ENCODE data around the gene ARMC6. TPM values are rescaled to one million over a fixed set of nuclear protein-coding genes. Genes with fewer than 3 reads are reported as not detected.
"Not testable (repeated sequence)": the region's sequence is repeated elsewhere in the genome, so short reads cannot be mapped to it uniquely, and the experiment has no call there.

Gene ARMC6
- polyA plus RNA-seq, 1 experiment = 31.5 TPM

- POLR2A ChIA-PET = interaction anchor here (0.7 kb wide), 1 partner anchor 1597 kb away, joined by 3 read pairs; no protein-coding TSS in a partner anchor
- Histone ChIP-seq H3K36me3 (ENCODE audit: control insufficient read depth, insufficient read depth, low read length) (no peaks in the 10 kb centered on the region), H3K27me3 (ENCODE audit: control insufficient read depth, insufficient read depth, low read length) (no peaks in the 10 kb centered on the region), H3K4me3 (ENCODE audit: low read depth, low read length) (peak overlapping the region; percentile 41)
- DNase-seq (ENCODE audit: low read depth) = no peak
- TF ChIP-seq CTCF (IDR thresholded peaks at IDR 0.05; ENCODE audit: insufficient read depth, low read depth, low read length) = no peak
- CTCF ChIA-PET = no interaction called here
Measured at GRCh38 chr19:19105365-19106055, 72.1 kb downstream of the ARMC6 start.

GRCh38 chr19:19106056-19106551 lies 72.7 kb downstream of the ARMC6 start:
- no peak for DNase-seq (ENCODE audit: low read depth)
- CTCF ChIA-PET = no interaction called here
- POLR2A ChIA-PET = no interaction called here
- Histone ChIP-seq H3K27me3 (ENCODE audit: control insufficient read depth, insufficient read depth, low read length) (no peaks in the 10 kb centered on the region), H3K36me3 (ENCODE audit: control insufficient read depth, insufficient read depth, low read length) (no peaks in the 10 kb centered on the region), H3K4me3 (ENCODE audit: low read depth, low read length) (peak overlapping the region; percentile 41)
- TF ChIP-seq CTCF (IDR thresholded peaks at IDR 0.05; ENCODE audit: insufficient read depth, low read depth, low read length) = no peak

GRCh38 chr19:19106938-19107337 lies 73.5 kb downstream of the ARMC6 start:
- CTCF ChIA-PET = interaction anchor here (1.3 to 1.5 kb wide), 2 partner anchors 9 to 53 kb away, joined by 3 read pairs; no protein-coding TSS in a partner anchor

GRCh38 chr19:19107654-19108053 lies 74.3 kb downstream of the ARMC6 start:
- CTCF ChIA-PET = interaction anchor here (0.9 to 1.5 kb wide), 3 partner anchors 8 to 54 kb away, joined by 3 read pairs; partner anchors contain the start of gene SLC25A42
- H3K36me3 ChIP-seq (ENCODE audit: control insufficient read depth, insufficient read depth, low read length) = no peaks in the 10 kb centered on the region
- no peak overlapping the region for H3K4me3 ChIP-seq (ENCODE audit: low read depth, low read length)
- H3K27me3 ChIP-seq (ENCODE audit: control insufficient read depth, insufficient read depth, low read length) = no peaks in the 10 kb centered on the region
- TF ChIP-seq CTCF (IDR thresholded peaks at IDR 0.05; ENCODE audit: insufficient read depth, low read depth, low read length) = no peak
- DNase-seq (ENCODE audit: low read depth) = no peak
- POLR2A ChIA-PET = no interaction called here

More at GRCh38 chr19:19106938-19107337, 73.5 kb downstream of the ARMC6 start:
- DNase-seq (ENCODE audit: low read depth); H3K36me3 ChIP-seq (ENCODE audit: control insufficient read depth, insufficient read depth, low read length); POLR2A ChIA-PET; H3K4me3 ChIP-seq (ENCODE audit: low read depth, low read length); H3K27me3 ChIP-seq (ENCODE audit: control insufficient read depth, insufficient read depth, low read length): not testable (repeated sequence)

Other genes starting within 250 kb of the ARMC6 start
- gene COMP, start 242.3 kb upstream of the ARMC6 start, polyA plus RNA-seq (2011; rRNA removed) = 8.6 and 9.2 TPM in 2 replicates
- gene UPF1, start 201.6 kb upstream of the ARMC6 start, polyA plus RNA-seq (2011; rRNA removed) = 15.4 and 24.1 TPM in 2 replicates
- 0.39 and 0.83 TPM in 2 replicates for gene CERS1, start 137.4 kb upstream of the ARMC6 start, polyA plus RNA-seq (2011; rRNA removed)
- 161 and 309 TPM in 2 replicates for gene COPE, start 114.2 kb upstream of the ARMC6 start, polyA plus RNA-seq (2011; rRNA removed)
- 45.0 and 70.0 TPM in 2 replicates for gene DDX49, start 113.9 kb upstream of the ARMC6 start, polyA plus RNA-seq (2011; rRNA removed)
- 44.7 and 55.3 TPM in 2 replicates for gene HOMER3, start 92.4 kb upstream of the ARMC6 start, polyA plus RNA-seq (2011; rRNA removed)
- 33.0 and 37.4 TPM in 2 replicates for gene SUGP2, start 86 bp upstream of the ARMC6 start, polyA plus RNA-seq (2011; rRNA removed)
- 3.8 and 5.8 TPM in 2 replicates for gene SLC25A42, start 30.4 kb downstream of the ARMC6 start, polyA plus RNA-seq (2011; rRNA removed)
- 23.6 and 40.1 TPM in 2 replicates for gene TMEM161A, start 104.9 kb downstream of the ARMC6 start, polyA plus RNA-seq (2011; rRNA removed)
- 0.10 and 0.39 TPM in 2 replicates for gene MEF2B, start 136.7 kb downstream of the ARMC6 start, polyA plus RNA-seq (2011; rRNA removed)
- gene BORCS8, start 158.5 kb downstream of the ARMC6 start, polyA plus RNA-seq (2011; rRNA removed) = 23.2 and 27.5 TPM in 2 replicates
- 61.6 and 72.5 TPM in 2 replicates for gene RFXANK, start 158.7 kb downstream of the ARMC6 start, polyA plus RNA-seq (2011; rRNA removed)
- gene NR2C2AP, start 169.8 kb downstream of the ARMC6 start, polyA plus RNA-seq (2011; rRNA removed) = 10.0 and 12.1 TPM in 2 replicates
- not detected in 2 replicates for gene NCAN, start 178.4 kb downstream of the ARMC6 start, polyA plus RNA-seq (2011; rRNA removed)
- gene TM6SF2, start 239.7 kb downstream of the ARMC6 start, polyA plus RNA-seq (2011; rRNA removed) = 3.1 and 5.6 TPM in 2 replicates